NCI-H2107 treated with DMSO at 0.1 percent for 48 hours (cell line): ENCODE data around the gene LAG3.

Experiments
- DNase-seq: peaks from one replicate; lab custom pipeline; 2025; ENCODE audit not compliant: unreplicated experiment; lab: John Stamatoyannopoulos, UW

Gene LAG3

DNA sequence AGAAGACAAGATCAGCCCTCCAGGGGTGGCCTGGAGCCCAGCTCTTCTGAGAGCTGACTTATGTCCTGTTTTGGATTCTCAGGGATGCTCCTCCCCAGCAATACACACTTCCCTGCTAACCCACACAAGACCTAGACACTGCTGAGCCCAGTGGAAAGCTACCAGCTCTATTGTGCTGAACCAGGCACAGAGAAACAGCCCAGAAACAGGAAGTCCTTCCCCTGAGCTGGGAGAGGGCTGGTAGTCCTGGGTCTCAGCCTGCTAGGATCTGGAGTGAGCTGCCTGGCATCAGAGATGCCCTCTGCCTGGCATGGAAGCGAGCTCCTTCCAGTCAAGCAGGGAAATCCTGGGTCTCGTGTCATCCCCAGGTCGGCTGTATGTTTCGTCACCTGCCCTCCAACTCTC, 1.2 kb upstream of the LAG3 start:
- DNase-seq = no peak

DNA sequence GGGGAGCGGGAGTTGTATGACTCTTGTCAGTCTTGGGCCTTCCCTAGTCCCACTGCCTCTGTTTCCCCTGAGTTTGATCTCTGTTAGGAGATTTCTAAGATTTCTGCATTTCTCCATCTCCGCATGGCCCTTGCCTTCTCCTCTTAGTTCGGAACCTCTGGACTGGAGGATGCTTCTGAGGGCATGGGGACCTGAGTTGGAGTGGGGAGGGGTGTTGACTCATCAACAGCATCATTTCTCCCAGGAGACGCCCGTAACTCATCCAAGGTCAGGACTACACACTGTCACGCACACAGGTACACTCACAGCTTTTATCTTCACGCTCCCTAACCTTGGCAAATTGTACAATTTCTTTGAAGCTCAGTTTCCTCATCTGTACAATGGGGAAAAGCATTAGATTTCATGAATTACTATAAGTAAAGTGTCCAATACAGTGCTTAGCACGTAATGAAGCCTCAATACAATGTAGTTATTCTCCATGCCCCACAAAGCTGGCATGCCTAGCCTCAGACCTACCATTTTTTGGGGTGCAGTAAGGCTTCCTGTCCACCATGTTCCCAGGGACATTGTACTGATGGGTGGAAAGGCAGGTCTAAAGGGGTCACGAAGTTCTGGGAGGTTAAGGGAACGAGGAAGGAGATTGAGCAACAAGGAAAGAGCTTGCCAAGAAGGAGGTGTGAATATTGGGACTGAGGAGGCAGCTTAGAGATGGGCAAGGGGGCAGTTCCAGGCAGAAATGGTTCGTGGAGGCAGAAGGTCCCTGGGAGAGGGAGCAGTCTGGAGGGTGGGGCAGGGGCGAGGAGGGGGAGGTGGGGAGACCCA, 600 bp upstream of the LAG3 start:
- no peak for DNase-seq

DNA sequence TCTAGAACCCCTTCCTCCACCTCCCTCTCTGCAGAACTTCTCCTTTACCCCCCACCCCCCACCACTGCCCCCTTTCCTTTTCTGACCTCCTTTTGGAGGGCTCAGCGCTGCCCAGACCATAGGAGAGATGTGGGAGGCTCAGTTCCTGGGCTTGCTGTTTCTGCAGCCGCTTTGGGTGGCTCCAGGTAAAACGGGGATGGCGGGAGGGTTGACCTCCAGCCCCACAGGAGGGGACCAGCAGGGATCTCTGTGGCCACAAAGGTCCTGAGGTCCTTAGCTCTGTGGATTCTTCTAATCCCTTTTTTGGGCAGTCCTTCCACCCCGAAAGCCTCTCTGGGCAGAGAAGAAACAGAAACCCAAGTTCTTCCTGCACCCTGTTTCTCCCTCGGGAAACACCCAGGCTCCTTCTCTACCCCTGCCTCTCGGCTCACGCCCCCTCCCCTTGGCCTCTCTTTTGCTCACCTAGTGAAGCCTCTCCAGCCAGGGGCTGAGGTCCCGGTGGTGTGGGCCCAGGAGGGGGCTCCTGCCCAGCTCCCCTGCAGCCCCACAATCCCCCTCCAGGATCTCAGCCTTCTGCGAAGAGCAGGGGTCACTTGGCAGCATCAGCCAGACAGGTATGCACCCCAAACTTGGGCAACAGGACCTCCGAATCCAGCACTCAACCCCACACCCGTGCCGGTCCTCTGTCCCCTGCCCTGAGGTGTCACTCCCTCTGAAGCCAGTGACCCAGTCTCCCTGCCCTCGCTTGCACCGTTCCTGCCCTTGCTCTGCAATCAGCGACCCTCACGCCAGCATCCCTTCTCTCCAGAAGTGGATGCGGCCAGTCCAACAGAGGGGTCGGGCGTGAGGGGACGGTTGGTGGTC, 638 bp downstream of the LAG3 start:
- DNase-seq = no peak

DNA sequence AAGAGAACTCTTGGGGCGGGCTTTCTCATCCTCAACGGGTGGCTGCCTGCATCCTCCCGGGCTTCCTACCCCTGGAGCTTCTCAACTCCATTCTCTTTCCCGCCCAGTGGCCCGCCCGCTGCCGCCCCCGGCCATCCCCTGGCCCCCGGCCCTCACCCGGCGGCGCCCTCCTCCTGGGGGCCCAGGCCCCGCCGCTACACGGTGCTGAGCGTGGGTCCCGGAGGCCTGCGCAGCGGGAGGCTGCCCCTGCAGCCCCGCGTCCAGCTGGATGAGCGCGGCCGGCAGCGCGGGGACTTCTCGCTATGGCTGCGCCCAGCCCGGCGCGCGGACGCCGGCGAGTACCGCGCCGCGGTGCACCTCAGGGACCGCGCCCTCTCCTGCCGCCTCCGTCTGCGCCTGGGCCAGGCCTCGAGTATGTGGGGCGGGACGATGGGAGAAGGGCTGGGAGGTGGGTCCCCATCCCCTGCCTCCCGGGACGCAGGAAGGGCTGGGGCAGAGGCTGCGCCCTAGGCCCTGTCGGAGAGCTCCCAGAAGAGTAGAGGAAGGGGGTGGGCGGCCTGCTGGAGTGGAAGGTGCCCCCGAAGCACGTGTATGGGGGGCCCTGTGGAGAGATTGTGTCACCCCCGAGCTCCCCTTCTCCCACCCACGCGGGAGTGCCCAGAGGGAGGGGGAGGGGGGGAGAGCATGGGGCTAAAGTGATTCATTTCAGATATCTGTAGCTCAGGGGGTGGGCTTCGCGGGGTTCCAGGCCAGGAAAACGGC, 1.5 kb downstream of the LAG3 start:
- no peak for DNase-seq

DNA sequence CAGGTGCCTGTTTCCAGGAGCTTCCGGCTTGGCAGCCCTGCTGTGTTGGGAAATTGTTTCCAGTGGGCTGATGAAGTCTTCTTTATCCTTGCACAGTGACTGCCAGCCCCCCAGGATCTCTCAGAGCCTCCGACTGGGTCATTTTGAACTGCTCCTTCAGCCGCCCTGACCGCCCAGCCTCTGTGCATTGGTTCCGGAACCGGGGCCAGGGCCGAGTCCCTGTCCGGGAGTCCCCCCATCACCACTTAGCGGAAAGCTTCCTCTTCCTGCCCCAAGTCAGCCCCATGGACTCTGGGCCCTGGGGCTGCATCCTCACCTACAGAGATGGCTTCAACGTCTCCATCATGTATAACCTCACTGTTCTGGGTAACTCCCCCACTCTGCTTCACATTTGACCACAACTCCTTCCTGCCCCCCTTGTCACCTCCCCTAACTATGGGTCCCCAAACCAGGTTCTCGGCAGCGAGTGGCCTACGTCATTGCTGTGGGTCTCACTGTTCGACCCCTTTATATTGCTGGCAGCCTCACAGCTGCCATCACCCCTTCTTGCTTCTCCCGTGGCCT, 2.3 kb downstream of the LAG3 start:
- DNase-seq = no peak

DNA sequence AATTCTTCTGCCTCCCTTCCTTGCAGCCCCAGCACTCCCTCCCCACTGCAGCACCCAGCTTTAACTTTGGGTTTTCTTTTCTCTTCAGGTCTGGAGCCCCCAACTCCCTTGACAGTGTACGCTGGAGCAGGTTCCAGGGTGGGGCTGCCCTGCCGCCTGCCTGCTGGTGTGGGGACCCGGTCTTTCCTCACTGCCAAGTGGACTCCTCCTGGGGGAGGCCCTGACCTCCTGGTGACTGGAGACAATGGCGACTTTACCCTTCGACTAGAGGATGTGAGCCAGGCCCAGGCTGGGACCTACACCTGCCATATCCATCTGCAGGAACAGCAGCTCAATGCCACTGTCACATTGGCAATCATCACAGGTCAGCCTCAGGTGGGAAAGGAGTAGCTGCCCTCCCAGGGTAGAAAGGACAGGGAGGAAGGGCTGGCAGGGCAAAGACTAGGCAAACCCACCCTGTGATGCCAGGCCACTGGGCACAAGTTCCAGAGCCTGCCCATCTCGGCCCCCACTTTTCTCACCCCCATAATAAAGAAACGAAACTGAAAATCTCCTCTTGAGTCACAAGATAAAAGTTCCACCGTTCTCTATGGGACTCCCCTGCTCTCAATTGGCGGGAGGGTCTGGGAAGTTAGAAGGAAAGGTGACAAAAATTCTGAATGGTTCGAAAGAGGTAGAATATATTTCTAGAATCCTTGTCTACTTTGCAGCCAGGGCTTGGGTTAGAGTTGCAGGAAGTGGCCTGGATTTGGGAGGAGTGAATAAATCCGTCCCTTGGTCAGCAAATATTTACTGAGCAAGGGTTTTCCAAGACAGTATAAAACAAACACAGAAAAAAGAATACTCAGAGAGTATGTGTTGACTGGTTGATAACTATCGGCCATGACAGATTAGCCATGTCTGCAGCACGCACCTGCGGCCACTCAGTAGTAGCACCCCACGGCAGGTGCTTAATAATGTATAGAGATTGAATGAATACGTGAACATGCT, 3.2 kb downstream of the LAG3 start:
- no peak for DNase-seq

DNA sequence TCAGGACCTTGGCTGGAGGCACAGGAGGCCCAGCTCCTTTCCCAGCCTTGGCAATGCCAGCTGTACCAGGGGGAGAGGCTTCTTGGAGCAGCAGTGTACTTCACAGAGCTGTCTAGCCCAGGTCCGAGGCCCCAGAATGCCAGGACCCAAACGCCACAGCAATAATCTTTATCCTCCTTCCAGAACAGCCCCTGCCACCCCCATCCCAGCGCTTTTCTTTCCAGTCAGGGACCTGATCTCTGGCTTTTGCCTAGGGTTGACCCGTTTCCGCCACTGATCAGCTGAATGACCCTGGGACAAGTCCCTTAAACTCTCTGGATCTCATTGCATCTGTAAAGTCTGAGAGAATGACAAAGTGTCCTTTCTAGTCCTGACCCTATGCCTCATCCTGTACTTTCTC, 5.1 kb downstream of the LAG3 start:
- DNase-seq = no peak

DNA sequence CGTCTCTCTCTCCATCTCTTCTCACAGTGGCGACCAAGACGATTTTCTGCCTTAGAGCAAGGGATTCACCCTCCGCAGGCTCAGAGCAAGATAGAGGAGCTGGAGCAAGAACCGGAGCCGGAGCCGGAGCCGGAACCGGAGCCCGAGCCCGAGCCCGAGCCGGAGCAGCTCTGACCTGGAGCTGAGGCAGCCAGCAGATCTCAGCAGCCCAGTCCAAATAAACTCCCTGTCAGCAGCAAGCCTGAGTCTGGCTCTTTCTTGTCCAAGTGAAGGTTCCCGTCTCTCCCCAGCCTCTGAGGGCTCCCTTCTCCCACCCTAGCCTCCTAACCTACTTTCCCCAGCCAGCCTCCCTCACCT, 5.9 kb downstream of the LAG3 start:
- peak; percentile 22 for DNase-seq

DNA sequence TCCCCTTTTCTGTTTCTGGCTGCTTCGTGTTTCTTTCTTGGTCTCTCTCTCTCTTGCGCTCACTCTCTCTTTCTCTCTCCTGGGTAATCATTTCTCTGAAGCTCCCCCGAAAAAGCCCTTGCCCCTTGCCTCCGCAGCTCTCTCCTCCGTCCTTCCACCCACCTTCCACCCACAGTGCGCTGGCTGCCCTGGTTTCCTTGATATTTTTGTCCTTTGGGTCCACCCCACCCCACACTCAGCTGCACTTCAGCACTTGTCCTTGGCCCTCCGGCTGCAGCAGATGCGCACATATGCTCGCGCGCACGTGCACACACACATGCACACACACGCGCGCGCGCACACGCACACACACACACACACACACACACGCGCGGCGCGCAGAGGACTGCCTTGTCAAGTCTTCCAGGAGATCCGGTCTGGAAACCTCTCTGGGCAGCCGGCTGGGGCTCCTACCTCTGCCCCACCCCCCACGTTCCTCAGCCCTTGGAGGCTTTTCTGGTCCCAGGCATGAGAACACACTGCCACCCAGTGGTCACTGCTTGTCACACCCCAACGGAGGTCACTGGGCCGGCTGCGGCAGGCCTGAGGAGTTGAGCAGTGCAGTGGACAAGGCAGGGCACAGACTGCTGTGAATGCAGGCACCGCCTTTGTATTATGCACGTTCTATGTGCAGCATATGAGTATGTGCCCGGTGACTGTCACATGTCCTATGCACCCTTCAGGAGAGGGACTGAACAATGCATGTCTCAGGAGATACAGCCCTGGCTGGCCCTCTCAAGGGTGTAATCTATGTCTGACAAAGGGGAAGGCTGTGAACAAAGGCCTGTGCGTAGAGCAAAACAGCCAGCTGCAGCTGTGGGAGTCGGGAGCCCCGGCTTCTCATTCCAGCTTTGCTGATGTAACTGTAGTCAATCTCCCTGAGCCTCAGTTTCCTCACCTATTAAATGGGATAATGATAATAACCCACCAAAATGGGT, 6.5 kb downstream of the LAG3 start:
- DNase-seq = peak; percentile 96

DNA sequence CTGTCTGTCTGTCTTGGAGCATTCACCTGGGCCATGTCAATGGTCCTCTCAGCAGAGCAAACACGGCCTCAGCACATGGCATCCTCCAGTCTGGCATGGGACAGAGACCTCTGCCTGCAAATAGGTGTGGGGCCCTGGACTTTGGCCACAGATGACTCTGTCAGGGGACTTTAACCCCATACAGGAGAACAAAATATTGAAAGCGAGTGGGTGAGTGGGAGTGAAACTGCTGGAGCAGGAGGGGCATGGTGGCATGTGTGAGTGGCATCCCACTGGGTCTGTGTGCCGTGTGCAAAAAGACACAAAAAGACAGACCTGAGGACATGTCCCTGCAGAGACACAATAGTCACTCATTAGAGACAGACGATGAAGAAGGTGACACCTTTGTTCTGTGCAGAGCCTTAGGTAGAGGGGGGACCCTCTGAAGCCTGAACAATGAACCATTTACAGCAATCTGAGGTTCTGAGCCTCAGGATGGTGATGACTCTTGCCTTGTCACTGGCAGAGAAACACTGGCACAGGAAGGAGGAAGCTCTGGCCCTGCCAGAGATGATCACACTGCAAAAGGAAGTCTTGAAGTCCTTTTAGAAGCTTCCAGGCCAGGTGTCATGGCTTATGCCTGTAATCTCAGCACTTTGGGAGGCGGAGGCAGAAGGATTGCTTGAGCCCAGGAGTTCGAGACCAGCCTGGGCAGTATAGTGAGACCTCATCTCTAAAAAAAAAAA, 7.5 kb downstream of the LAG3 start:
- no peak for DNase-seq

DNA sequence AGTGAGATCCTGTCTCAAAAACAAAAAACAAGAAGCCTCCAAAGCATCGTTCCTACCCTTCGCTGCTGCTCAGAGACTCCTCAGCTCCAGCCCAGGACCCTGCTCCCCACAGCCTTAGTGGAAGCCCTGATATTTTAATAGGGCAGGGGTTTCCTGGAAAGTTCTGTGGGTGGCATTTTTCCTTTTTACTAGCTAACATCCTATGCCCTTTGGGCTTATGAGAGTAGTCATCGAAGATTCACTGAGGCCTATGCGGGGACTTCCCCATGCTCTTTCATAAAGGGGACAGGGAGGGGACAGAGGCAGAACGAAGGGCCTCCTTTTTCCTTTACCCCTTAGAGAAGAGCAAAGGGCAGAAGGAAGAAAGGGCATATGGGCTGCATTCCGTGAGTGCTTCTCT, 8.3 kb downstream of the LAG3 start:
- no peak for DNase-seq

DNA sequence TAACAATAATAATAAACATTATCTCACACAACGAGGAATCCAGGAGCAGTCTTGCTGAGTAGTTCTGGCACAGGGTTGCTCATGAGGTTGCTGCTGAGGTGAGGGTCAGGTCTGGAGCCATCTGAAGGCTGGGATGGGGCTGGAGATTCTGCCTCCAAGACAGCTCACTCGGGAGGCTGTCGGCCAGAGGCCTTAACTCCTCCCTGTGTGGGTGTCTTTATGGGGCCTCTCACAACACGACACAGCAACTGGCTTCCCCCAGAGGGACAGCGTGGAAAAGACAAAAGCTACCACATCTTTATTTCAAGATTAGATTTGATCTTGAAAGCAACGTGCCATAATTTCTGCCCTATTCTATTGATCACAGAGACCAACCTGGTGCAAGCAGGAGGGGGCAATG, 9.8 kb downstream of the LAG3 start:
- DNase-seq = no peak

DNA sequence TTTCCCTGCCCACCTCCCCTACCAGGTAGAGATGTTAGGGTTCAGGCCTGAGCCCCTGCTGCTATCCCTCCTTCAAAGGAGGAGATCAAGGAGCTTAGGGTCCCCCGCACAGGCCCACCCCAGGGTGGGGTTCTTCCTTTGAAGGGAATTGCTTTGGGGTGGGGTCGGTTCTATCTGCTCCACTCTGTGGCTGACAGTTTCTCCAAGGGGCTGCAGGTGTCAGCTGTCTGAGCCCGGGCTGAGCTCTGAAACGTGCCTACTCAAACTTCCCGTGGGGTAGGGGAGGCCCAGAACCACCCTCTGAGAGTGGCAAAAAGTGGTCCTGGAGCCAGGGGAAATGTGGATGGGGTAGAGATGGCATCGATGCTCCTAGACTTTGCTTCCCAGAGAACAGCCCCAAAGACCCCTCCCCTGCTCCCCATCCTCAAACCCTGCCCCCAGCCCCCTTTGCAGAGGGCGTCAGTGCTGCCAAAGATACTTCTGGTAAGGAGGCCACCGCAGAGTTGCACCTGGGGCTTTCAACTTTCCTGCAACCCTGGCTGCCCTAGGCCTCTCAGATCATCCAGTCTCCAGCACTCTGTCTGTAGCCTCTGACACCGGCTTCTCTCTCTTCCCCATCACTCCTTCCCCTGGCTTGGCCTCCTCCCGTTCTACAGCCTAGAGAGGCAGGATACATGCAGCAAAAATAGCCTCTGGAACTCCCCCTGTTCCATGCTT, 10.7 kb downstream of the LAG3 start:
- DNase-seq = no peak

DNA sequence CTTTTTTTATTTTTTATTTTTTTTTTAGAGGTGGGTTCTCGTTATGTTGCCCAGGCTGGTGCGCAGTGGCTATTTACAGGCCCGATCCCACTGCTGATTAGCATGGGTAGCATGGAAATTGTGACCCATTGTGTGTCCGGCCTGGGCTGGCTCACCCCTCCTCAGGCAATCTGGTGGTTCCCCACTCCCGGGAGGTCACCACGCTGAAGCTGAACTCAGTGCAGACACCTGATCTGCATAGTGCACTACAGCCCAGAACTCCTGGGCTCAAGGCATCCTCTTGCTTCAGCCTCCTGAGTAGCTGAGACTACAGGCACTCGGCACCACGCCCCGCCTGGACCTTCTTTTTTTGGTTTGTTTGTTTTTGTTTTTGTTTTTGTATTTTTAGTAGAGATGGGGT, 11.5 kb downstream of the LAG3 start:
- no peak for DNase-seq

DNA sequence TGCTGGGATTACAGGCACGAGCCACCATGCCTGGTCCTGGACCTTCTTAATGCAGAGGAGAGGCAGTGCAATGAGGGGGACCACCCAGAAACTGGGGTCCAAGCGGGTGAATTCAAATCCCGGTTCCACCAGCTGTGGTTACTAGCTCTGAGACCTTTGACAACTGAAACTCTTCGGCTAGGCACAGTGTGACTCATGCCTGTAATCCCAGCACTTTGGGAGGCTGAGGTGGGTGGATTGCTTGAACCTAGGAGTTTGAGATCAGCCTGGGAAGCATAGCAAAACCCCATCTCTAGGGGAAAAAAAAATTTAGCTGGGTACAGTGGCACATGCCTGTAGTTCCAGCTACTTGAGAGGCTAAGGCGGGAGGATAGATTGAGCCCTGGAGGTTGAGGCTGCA, 12.0 kb downstream of the LAG3 start:
- DNase-seq = no peak

DNA sequence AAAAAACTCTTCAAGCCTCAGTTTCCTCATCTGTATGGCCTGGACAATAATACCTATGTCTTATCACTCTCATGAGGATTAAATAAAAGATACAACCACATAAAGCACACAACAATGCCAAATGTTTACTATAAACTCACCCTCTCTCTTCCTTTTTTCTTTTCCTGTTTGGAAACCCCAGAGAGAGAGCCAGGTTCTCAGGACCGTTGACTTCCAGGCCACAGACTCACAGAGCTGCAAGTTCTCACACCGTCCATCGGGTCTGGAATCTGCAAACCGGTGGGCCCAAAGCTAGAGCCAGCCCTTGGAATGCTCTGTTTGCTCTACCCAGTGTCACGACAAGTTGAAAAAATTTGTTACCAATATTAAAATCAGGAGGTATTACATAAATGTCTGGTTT, 12.4 kb downstream of the LAG3 start:
- DNase-seq = no peak

DNA sequence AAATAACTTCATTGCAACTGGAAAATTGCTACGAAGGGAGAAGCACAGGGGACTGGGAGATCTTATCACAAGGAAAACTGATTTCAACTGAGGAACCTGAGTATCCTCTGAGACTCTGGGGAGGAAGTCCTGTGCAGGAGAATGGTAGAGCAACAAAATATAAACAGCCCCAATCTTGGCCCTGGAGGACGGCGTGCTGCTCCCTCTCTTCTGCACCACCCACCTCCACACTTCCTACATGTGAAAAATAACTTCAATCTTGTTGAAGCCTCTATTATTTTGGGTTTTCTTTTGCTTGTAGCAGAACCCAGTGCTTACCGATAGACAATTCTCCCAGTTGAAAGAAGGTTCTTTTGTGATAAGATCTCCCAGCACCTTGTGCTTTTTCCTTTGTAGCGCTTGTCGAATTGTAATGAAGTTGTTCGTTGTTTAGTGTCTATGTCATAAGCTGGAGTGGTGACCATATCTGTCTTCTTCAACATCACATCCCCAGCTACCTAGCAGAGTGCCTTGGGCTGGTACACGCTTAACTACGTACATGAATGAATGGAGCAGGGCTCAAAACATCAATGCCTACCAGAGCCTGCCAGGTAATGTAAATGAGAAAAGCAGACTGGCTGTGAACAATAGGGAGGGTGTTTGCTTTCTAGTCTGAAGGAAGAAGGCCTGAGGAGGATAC, 14.2 kb downstream of the LAG3 start:
- no peak for DNase-seq
